HG03520 (cell line): ENCODE measurements around the gene DNAJC19.

Source experiments
- ATAC-seq: cut with Tn5 transposase; IDR thresholded peaks from one replicate; pipeline ENCODE4 v1.9.1; 2021; ENCODE audit warnings: mild to moderate bottlenecking, moderate library complexity; ENCODE audit not compliant: unreplicated experiment

DNAJC19 gene

GRCh38 chr3:180961552-180961951, 28.0 kb downstream of the DNAJC19 start:
- no peak for ATAC-seq

GRCh38 chr3:180961087-180961486, 28.4 kb downstream of the DNAJC19 start:
- no peak for ATAC-seq

- ATAC-seq = no peak
Observed at GRCh38 chr3:180959691-180960090, 29.8 kb downstream of the DNAJC19 start.

GRCh38 chr3:180947761-180948390, 41.7 kb downstream of the DNAJC19 start:
- peak; percentile 79 for ATAC-seq

GRCh38 chr3:180940826-180941225, 48.7 kb downstream of the DNAJC19 start:
- no peak for ATAC-seq

GRCh38 chr3:180934638-180935037, 54.9 kb downstream of the DNAJC19 start:
- no peak for ATAC-seq
